ENCODE measurements around the gene ZMYND10. TPM values are rescaled to one million over a fixed set of nuclear protein-coding genes. Genes with fewer than 3 reads are reported as not detected.

The ZMYND10 gene
- total and polyA plus RNA-seq, 9 of the 15 experiments (the other 6 are each of a cell fraction or from before 2014, with no cell fraction given), result 0.20 to 2.8 (median 0.70) TPM

DNA sequence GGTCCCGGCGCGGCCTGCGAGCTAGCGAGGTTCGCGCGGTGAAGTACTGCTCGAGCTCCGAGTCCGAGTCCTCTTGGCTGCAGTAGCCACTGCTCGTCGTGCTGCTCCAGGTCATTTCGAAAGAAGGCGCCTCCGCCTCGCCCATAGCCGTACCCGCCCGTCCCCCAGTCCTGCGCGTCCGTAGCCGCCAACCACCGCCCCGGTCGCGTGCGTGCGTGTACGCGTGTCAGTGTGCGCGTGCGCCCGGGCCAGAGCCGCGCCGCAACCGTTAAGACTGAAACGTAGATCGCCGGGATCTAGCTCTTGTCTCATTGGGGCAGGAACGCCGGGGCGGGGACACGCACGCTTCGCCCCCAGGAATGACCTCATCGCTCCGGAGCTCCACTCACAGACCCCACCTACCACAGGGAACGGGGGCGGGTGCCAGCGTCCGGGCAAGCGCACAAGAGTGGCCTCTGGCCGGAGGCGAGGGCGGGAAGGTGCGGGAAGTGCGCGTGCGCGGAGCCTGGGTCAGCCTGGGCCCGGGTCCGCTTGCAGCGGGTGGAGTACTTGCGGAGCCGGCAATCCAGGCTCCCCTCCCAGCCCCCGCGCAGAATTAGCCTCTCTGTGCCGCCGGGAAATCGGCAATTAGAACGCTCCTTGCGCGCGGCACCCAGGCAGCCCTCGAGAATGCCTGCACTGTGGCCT, 8.2 kb downstream of the ZMYND10 start (continued):
- TF ChIP-seq, protein P1, sequence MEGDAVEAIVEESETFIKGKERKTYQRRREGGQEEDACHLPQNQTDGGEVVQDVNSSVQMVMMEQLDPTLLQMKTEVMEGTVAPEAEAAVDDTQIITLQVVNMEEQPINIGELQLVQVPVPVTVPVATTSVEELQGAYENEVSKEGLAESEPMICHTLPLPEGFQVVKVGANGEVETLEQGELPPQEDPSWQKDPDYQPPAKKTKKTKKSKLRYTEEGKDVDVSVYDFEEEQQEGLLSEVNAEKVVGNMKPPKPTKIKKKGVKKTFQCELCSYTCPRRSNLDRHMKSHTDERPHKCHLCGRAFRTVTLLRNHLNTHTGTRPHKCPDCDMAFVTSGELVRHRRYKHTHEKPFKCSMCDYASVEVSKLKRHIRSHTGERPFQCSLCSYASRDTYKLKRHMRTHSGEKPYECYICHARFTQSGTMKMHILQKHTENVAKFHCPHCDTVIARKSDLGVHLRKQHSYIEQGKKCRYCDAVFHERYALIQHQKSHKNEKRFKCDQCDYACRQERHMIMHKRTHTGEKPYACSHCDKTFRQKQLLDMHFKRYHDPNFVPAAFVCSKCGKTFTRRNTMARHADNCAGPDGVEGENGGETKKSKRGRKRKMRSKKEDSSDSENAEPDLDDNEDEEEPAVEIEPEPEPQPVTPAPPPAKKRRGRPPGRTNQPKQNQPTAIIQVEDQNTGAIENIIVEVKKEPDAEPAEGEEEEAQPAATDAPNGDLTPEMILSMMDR (IDR thresholded peaks at IDR 0.05 in 2 of 3, conservative IDR thresholded peaks at IDR 0.05 in 1 of 3; ENCODE audit: insufficient read depth in 2 of 3, low read depth in 1 of 3, low read length in 3 of 3), result no peak
- TF ChIP-seq PTTG1 (tag; IDR thresholded peaks at IDR 0.05; ENCODE audit: low read depth), result no peak
- TF ChIP-seq, protein P2, sequence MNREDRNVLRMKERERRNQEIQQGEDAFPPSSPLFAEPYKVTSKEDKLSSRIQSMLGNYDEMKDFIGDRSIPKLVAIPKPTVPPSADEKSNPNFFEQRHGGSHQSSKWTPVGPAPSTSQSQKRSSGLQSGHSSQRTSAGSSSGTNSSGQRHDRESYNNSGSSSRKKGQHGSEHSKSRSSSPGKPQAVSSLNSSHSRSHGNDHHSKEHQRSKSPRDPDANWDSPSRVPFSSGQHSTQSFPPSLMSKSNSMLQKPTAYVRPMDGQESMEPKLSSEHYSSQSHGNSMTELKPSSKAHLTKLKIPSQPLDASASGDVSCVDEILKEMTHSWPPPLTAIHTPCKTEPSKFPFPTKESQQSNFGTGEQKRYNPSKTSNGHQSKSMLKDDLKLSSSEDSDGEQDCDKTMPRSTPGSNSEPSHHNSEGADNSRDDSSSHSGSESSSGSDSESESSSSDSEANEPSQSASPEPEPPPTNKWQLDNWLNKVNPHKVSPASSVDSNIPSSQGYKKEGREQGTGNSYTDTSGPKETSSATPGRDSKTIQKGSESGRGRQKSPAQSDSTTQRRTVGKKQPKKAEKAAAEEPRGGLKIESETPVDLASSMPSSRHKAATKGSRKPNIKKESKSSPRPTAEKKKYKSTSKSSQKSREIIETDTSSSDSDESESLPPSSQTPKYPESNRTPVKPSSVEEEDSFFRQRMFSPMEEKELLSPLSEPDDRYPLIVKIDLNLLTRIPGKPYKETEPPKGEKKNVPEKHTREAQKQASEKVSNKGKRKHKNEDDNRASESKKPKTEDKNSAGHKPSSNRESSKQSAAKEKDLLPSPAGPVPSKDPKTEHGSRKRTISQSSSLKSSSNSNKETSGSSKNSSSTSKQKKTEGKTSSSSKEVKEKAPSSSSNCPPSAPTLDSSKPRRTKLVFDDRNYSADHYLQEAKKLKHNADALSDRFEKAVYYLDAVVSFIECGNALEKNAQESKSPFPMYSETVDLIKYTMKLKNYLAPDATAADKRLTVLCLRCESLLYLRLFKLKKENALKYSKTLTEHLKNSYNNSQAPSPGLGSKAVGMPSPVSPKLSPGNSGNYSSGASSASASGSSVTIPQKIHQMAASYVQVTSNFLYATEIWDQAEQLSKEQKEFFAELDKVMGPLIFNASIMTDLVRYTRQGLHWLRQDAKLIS (CRISPR knock-in tag; IDR thresholded peaks at IDR 0.05), result peak; percentile 89
- TF ChIP-seq ZNF140 (CRISPR knock-in tag; IDR thresholded peaks at IDR 0.05), result no peak
- TF ChIP-seq ARHGAP35 (IDR thresholded peaks at IDR 0.05; ENCODE audit: partially characterized antibody), result no peak
- 0 out of 2 replicates have a peak, but pooled peaks have one; percentile 56 for TF ChIP-seq ZNF282 (CRISPR knock-in tag; IDR thresholded peaks at IDR 0.05)
- peak; percentile 98 for TF ChIP-seq BHLHE40 (IDR thresholded peaks at IDR 0.05; ENCODE audit: low read length)
- no peak for TF ChIP-seq ZNF253 (CRISPR knock-in tag; conservative IDR thresholded peaks at IDR 0.05)
- no peak for TF ChIP-seq MTA1 (IDR thresholded peaks at IDR 0.05; ENCODE audit: borderline replicate concordance)
- peak; percentile 53; the same call in 1 of the 2 replicates for TF ChIP-seq RNF2 (IDR thresholded peaks at IDR 0.05)
- TF ChIP-seq KDM5B (IDR thresholded peaks at IDR 0.05; ENCODE audit: insufficient replicate concordance, low read depth, low read length), result peak; percentile 42
- TF ChIP-seq, protein P3, sequence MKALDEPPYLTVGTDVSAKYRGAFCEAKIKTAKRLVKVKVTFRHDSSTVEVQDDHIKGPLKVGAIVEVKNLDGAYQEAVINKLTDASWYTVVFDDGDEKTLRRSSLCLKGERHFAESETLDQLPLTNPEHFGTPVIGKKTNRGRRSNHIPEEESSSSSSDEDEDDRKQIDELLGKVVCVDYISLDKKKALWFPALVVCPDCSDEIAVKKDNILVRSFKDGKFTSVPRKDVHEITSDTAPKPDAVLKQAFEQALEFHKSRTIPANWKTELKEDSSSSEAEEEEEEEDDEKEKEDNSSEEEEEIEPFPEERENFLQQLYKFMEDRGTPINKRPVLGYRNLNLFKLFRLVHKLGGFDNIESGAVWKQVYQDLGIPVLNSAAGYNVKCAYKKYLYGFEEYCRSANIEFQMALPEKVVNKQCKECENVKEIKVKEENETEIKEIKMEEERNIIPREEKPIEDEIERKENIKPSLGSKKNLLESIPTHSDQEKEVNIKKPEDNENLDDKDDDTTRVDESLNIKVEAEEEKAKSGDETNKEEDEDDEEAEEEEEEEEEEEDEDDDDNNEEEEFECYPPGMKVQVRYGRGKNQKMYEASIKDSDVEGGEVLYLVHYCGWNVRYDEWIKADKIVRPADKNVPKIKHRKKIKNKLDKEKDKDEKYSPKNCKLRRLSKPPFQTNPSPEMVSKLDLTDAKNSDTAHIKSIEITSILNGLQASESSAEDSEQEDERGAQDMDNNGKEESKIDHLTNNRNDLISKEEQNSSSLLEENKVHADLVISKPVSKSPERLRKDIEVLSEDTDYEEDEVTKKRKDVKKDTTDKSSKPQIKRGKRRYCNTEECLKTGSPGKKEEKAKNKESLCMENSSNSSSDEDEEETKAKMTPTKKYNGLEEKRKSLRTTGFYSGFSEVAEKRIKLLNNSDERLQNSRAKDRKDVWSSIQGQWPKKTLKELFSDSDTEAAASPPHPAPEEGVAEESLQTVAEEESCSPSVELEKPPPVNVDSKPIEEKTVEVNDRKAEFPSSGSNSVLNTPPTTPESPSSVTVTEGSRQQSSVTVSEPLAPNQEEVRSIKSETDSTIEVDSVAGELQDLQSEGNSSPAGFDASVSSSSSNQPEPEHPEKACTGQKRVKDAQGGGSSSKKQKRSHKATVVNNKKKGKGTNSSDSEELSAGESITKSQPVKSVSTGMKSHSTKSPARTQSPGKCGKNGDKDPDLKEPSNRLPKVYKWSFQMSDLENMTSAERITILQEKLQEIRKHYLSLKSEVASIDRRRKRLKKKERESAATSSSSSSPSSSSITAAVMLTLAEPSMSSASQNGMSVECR (CRISPR knock-in tag; IDR thresholded peaks at IDR 0.05), result peak; percentile 80; the same call in 1 of the 2 replicates
- no peak for TF ChIP-seq ZNF311 (CRISPR knock-in tag; IDR thresholded peaks at IDR 0.05)
- no peak for TF ChIP-seq SMC3 (conservative IDR thresholded peaks at IDR 0.05; ENCODE audit: insufficient read depth, low read depth, low read length)
- no peak for TF ChIP-seq BMI1 (IDR thresholded peaks at IDR 0.05; ENCODE audit: low read length)
- TF ChIP-seq ESRRA (IDR thresholded peaks at IDR 0.05; ENCODE audit: borderline replicate concordance, low read depth), result peak; percentile 2; the same call in 1 of the 2 replicates
- no peak for TF ChIP-seq PTRF (tag; IDR thresholded peaks at IDR 0.05)
- TF ChIP-seq STAT5B (CRISPR knock-in tag; IDR thresholded peaks at IDR 0.05), result no peak
- TF ChIP-seq CBX1 (IDR thresholded peaks at IDR 0.05; ENCODE audit: low read depth), result 0 out of 2 replicates have a peak, but pooled peaks have one; percentile 48

All from K562 (cell line).